Stimulated activated naive CD8-positive, alpha-beta T cell treated with anti-CD3 and anti-CD28 coated beads, Interleukin-15, Interleukin-2, amounts not matched to agents 100 U/mL and 50 U/mL, for 24 hours (primary cell): ENCODE measurements around the gene GMPR2.

Experiments
- ATAC-seq: fragments of 150-1000 bp; cut with Tn5 transposase; one replicate; pipeline ENCODE4 v1.10.0; 2021
- DNase-seq: peaks from one replicate; pipeline ENCODE4 v3.0.0; 2021

Gene GMPR2

DNA sequence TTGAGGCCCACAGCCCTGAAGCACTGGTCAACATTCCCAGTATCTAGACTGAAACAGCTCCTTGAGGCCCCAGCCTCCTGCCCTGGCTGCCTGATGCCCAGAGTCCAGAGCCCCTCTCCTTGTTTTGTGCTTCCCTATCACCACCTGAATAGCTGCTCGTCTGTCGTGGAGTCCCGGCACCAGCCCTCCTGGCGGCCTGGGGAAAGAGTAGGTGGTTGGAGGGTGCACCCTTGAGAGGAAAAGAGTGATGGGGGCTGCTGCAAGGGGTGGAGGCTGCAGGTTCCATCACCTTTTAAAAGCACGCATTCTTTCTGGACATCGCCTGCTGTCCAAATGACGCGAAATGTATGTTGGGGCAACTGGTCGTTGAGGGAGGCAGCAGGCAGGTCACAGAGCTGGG is 35.5 kb downstream of the GMPR2 start:
- ATAC-seq (no peak), DNase-seq (no peak)

DNA sequence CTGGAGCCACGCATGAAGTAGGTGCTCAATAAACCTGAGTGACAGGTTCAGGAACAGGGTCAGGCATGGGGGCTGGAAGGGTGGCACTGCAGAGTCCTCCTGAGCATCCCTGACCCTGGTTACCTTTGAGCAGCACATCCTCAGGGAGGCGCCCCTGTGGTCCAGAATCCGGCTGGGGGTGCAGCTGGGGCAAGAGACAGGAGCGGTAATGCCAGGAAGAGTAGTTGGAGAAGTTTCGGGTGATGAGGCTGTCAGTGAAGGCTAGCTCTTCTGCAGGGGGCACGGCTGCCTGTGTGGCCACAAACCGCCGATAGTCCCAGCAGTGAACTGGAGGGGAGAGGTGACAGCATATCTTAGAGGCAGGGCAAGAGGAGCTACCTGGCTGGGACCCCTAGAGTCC is 36.6 kb downstream of the GMPR2 start:
- no peak for DNase-seq
- ATAC-seq, result no peak

DNA sequence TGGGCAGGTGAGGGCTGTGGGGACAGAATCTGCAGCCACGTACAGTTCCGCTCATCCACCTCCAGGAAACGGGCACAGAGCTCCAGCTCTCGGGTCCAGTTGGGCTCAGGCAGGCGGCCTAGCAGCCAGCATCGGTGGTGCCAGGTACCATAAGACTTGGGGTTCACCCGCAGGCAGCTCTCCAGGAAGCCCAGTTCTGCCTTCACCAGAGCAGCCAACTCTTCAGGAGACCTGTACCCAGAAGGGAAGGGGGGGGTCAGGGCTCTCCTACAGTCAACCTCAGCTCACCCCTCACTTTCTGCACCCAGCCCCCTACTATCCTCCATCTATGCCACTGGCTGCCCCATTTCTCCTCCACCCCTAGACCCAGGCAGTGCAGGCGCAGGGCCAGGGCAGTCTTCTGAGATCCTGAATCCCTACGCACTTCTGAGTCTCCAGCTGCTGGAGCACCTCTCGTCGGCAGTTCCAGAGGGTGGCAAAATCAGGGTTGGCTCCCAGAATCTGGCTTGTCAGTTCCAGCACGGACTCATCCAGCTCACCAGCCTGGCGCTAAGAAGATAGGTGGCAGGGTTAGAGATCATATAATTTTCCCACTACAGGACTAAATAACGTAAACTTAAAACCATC is 37.3 kb downstream of the GMPR2 start:
- ATAC-seq, result no peak
- DNase-seq, result no peak

DNA sequence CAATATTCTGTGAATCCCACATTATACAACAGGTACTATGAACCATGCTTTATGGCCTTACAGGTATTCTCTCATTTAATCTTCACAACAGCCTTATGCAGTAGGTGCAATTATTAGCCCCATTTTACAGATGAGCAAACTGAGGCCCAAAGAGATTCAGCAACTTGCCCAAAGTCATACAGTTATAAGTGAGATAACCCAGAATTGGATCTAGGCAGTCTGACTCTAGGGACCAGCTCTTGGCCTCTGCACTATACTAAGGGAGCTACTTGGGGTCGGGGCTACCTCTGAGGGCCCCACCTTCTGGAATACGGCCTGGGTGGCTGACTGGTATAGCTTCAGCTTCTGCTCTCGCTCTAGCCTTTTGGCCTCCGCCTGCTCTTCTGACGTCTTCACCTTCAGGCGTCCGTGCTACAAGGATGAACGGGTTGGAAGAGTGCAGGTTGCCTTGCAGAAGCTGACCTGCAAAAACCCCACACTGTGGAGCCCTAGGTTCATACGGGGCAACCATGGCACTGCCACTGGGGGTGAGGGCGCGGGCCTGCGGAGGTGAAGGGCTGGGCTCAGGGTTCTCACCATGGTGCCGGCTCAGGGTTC is 37.9 kb downstream of the GMPR2 start:
- ATAC-seq (no peak), DNase-seq (no peak)

DNA sequence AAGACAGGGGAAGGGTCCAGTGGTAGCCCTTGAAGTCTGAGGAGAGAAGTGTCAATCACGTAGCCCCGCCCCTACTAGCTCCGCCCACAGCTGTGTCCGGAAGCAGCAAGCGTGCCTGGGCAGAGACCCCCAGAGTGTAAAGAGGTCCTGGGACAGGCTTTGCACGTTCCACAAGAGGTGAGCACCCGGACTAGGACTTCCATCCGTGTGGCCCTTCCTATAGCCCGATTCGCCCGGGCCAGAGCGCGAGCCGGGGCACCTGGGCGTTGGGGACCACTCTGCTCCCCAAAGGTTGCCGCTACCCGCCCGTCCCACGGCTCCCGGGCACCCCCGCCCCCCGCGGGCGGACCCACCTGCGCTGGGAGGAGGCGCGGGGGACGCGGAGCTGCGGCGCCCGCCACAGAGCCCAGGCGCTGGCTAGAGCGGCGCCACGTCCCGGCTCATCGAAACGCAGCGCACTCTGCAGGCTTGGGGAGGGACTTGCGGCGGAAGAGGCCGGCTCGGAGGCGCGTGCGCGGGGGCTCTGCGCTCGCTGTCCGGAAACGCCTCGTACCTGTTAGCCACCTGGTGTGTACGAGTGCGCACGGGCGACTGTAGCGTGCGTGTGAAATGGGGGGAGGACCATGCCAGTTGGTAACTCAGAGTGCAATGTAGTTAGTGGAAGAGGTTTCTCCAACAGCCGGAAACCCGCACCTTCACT is 38.6 kb downstream of the GMPR2 start, which contains the start of gene RABGGTA:
TSS of gene RABGGTA (minus strand) at position 464 of the 700 bp plus-strand sequence. CDS start 482 bp downstream, outside the sequence.
- ATAC-seq (peak; percentile 88), DNase-seq (peak; percentile 90)

DNA sequence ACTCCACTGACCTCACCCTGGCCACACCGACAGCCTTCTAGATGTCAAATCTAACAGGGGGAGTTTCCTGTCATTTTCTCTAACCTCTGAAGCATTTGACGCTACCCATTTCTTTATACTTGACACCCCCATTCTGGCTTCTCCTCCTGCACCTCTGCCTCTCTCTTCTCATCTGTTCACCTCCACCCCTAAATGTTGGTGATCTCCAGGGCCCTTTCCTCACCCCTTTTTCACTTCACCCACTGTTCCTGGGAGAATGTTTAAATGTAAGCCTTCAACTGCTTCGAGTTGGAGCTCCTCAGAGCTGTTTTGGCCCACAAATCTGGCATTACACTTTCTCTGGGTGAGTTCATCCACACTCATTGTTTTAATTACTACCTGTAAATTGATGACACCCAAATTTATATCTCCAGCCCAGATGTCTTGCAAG is 39.1 kb downstream of the GMPR2 start:
- DNase-seq, result no peak
- ATAC-seq, result no peak

DNA sequence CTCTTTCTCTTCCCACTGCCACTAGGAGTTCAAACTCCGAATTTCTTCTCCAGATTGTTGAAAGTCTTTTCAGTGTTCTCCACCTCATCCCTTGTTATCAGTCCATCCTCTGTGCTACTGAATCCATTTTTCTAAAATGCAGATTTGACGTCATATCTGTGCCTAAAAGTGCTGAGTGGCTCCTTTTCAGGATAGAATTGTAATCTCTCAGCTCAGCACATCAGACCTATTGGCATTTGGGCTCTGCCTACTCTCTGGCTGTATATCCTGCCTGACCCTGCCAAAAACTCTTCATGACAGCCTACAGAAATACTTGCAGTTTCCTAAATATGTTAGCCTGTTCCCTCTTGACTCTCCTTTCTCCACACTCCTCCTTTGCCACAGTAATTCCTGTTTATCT is 39.7 kb downstream of the GMPR2 start:
- ATAC-seq, result no peak
- no peak for DNase-seq

DNA sequence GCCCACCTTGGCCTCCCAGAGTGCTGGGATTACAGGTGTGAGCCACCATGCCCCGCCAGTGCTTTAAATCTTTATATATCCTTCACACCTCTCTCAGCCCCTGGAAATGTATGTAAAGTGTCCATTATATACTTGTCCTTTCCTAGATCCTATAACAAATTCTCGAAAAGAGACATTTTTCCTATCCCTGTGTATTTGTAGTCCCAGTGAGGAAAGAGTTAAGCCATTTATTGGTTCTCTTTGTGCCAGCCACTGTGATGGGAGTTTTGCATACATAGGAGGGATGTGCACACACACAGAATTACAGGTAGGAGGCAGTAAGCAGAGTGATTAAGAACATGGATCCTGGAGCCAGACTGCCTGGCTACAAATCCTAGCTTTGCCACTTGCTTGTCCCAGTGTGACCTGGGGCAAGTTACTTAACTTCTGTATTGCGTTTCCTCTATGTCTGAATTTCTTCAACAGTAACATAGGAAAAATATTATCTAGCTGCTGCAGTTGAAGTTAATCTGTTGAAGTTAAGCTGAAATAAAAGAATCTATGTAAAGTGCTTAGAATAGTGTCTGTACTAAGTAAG is 40.8 kb downstream of the GMPR2 start:
- ATAC-seq (no peak), DNase-seq (no peak)

DNA sequence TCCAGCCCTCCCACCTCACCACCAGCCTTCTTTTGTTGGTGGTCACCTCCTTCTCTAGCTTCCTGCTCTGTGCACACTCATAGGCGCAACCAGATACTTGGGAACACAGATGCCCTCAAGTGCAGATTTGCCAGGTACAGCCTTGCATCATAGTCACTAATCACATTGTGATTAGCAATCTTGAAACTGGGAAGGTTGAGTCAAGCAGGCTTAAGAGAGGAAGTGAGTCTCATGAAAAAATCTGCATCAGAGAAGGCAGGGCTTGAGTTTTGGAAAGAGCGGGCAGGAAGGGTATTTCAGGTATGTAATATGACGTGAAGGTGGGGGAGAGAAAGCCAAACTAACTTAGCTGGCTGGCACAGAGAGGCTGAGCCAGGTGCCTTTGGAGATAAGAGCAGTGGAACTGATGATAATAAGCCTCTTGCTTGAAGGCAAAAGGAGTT is 41.4 kb downstream of the GMPR2 start:
- ATAC-seq, result peak; percentile 61
- peak; percentile 53 for DNase-seq

DNA sequence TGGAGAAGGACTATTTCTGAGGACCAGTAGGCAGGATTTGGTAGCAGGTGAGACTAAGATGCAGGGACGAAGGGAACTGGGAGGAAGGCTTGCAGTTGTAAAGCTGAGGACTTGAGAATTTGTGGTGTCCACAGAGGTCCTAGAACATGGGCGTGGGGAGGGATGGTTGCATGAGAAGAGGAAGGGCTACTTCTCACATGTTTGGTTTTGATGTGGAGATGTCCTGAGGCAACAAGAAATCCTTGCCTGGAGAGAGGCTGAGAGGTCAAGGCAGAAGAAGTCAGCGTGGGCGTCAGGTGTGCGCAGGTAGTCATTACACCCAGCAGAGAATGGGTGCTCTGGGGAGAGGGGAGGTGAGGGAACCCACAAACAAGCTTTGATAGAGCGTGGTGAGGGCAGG is 44.3 kb downstream of the GMPR2 start:
- ATAC-seq (no peak), DNase-seq (no peak)

DNA sequence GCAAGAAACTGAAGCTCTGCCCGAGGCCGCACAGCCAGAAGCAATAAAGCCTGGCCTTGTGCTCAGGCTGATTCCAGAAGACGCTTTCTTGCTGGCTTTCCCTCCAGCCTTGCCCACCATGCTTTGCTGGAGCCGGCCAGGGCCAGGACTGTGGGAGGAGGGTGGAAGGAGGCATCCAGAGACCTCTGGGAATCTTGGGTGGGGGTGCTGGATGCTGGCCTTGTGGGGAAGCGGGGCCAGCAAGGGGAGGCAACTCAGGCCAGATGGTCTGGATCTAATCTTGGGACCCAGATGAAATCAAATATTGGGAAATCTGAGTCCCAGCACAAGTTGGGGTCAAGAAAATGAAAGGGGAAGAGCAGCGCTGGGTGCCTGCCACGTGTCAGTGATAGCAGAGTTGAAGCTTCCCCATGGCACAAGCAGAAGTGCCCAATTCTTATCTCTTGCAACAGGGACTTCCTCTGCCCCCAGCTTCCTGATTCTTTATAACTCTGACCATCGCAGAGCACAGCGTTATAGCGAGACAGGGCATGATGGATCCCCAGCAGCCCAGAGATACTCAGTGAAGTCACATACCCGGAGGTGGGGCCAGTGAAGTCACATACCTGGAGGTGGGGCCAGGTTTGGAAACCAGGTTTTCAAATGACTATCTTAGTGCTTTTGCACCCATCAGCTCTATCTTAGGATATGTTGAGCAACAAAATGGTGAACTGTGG is 45.0 kb downstream of the GMPR2 start:
- ATAC-seq (no peak), DNase-seq (peak; percentile 33)

DNA sequence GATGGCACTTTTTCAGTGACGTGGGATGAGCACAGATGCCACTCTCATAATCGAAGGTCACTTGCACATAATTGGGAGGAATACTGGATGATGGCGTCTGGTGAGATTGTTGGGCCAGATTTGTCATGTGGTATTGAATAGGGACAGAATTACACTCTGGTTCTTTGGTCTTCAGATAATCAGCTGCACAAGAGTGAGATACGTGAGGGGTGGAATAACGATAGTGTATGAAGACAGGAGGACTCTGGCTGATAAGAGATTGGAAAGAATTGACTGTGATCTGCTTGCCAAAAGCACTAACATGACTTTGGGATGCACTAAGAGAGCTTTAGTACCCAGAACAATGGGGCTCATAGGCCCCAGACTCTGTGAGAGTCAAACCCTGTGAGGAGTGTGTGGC is 45.7 kb downstream of the GMPR2 start:
- DNase-seq, result no peak
- no peak for ATAC-seq

DNA sequence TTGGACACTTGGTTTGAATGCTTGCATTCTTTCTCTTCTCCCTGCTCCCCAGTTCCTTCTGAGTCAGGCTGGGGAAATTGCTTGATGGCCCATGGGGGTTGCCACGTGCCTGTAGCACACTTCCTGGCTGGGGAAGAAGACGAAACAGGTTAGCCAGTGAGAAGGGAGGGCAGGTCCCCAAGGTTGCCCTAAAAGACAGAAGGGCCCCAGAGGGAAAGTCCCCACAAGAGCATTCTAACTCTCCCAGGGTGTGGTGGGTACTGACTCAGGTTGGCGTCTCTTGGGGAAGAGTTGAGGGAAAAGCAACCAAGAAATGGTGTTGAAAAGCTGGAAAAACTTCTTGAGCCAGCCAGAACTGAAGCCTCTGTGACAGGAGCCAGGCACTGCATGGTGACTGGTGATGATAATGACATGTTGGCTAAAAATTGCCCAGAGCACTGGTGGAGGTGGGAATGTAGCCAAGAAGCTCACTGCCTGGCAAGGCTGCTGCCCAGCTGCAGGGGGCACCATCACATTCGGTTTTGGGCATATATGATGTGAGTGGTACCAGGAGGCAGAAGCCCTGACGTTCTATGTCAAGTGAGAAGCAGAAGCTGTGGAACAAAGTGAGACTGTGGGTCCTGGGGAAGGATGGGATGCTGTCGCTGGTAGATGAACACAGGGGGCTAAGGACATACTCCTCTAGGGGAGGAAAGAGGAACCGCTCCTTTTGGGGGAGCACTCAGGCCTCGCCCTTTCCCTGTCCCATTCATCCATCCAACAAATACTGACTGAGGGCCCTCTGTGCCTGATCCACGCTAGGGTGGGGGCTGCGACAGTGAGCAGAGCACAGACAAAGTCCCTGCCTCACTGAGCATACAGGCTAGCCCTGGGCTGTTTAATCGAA is 46.8 kb downstream of the GMPR2 start:
- ATAC-seq, result peak; percentile 95
- peak; percentile 71 for DNase-seq

DNA sequence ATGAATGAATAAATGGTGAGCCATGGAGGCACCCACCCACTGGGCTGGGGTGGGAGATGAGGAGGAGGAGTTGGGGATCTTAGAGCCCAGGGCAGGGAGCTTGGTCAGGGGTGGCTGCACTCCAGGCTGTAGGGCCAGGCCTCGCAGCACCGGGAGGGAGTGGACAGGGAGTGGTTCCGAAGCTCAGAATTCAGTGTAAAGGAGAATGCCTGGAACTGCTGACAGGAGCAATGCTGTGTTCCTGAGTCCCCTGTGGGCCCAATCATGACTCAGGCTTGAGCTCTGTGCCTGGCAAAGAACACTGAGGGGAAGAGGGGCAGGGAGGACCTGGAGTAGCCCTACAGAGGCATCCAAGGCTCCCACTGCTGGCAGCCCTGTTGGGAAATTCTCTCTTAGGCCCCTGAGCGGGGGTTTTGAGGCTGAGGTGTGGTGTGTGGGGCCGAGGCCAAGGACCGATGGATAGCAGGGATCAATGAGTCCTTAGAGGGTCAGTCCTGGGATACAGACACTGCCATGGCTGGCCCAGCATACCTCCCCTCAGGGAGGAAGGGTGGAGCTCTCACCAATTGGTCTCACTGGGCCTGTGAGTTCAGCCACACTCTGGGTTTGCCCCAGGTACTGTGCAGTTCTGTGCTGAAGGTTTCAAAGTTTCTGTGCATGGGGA is 48.2 kb downstream of the GMPR2 start:
- DNase-seq (no peak), ATAC-seq (no peak)

DNA sequence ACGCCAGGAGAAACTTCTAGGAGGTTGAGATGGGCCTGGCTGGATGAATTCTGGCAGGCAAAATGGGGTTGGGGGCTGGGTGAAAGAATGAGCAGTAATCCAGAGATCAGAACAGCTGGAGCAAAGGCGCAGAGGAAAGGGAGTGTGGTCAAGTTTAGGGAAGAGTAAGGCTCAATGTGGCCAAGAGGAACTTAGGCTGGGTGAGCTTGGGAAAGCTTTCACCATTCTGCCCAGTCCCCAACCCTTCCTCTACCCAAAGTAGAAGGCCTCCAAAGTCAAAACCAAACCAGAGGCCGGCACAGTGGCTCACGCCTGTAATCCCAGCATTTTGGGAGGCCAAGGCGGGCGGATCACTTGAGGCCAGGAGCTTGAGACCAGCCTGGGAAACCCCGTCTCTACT is 48.9 kb downstream of the GMPR2 start:
- DNase-seq (no peak), ATAC-seq (no peak)

DNA sequence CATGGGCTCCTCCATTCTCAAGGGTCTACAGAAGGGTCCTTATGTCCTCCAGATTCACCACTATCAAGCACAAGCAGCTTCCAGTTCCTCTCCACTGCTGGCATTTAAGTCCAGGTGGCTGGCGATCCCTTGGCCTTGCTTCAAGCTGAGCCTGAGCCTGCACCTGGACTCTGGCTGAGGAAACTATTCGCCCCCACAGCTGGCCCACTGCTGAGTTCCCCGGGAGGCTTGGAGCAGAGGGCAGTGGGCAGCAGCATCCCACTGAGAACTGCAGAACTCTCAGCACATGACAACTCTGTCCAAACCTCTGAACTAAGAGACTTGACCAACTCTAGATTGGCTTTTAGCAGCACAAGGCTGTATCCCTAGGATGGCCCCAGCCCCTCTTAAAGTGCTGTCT is 50.0 kb downstream of the GMPR2 start:
- ATAC-seq (no peak), DNase-seq (no peak)

DNA sequence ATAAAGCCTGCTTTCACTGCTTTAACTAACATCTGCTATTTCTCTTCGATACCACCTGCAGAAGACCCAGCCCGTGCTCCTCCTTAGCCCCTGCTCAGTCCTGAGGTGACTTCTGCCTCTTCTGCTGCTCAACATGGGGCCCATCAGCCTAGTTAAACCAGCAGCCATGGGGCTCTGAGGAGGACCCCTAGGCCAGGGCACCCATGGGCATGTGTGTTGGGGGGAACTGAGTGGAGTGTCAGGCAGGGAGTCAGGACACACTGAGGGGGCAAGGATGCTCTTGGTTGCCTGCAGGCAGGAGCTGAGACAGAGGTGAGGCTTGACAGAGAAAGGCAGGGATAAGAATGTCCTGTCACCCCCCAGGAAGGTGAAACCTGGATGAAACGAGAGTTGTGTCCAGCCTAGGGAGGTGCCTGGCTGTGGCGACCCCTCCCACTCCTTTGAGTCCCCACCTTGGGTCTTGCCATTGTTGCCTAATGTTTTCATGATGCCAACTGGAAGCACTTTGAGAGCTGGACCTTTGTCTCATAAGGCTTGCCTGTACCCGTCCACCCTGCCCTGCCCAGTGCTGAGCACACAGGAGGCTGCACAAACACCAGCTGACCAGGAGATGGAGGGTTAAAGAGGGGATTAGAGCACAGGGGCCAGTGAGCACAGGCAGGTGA is 51.2 kb downstream of the GMPR2 start:
- DNase-seq (no peak), ATAC-seq (no peak)

DNA sequence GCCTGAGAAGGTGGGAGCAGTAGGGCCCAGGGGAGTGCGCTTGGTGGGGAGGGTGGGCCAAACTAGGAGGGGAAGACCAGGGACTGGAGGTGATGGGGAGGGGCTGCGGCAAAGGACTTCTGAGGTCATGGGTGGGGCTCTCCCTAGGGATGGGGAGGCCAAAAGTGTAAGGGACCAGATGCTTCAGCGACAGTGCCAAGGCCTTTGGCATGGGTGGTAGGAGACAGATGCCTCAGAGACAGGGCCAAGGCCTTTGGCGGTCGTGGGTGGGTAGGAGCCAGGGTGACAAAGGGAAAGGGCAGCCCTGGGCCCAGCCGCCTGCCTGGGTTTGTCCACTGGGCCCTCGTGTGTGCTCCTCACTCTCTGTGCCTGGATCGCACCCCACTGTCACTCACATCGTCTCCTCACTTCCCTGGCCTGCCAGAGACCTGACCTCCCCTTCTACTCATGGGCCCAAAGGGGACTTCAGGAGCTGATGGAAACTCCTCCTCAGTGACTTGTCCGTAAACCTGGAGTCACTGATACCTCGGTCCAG is 51.8 kb downstream of the GMPR2 start:
- no peak for ATAC-seq
- no peak for DNase-seq

DNA sequence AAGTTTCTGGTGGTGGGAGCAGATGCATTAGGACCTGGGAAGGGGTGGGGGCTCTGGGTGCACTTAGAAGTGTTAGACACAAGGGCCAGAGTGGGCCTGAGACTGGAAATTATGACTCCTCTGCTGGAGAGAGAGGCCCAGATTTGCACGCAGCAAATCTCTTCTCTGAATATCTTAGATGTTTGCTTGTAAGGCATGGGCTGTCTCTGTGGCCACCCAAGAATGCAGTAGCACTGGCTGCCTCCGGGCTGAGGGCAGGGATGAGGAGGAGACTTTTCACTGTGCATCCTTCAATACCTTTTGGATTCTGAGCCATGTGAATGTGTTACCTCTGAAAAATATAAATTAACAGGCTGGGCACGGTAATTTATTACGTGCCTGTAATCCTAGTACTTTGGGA is 52.6 kb downstream of the GMPR2 start:
- no peak for ATAC-seq
- DNase-seq, result no peak

DNA sequence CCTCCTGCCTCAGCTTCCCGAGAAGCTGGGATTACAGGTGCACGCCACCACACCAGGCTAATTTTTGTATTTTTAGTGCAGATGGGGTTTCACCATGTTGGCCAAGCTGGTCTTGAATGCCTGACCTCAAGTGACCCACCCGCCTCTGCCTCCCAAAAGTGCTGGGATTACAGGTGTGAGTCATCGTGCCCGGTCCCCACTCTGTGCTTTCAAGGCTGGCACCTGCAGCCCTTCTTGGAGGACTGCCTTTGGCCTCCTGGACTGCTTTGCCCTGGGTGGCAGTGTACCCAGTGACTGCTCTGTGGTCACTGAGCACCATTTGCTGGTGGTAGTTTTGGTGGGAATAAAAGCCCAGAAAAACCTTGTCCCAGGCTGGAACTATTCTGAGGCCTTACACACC is 54.3 kb downstream of the GMPR2 start:
- no peak for ATAC-seq
- no peak for DNase-seq
